ENCODE results near the gene FCHO1. TPM values are rescaled to one million over a fixed set of nuclear protein-coding genes. Genes with fewer than 3 reads are reported as not detected.

Gene FCHO1
- total and polyA plus RNA-seq, 2 experiments from 2014 or later, result 18.5 to 42.3 TPM

DNA sequence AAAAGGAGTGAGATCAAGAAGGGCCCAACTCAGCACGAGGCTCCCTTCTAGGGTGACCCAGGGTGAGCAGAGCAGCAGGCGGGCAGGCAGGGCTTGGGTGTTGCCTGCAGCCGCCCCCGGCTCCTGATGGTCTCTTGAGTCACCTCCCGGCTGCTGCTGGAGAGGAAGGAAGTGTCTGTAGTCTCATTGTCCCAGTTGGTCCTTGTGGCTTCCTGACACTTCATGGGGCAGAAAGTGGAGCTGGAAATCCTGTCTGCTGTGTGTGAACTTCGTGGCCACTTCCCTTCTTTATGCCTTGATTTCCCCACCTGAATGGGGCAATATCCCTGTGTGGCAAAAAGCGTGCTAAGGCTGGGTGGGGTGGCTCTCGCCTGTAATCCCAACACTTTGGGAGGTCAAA, 29.5 kb upstream of the FCHO1 start:
- Mint-ChIP-seq H3K27me3 (ENCODE audit: insufficient read depth, low read depth, poor library complexity) (peaks cover 6% of the 10 kb centered on the region), H3K36me3 (ENCODE audit: low read depth) (peaks cover 32% of the 10 kb centered on the region), H3K4me3 (peak overlapping the region; percentile 74; the same call in 2 of the 3 replicates), H3K4me1 (peaks cover 29% of the 10 kb centered on the region), H3K9me3 (no peaks in the 10 kb centered on the region), H3K27ac (no peak overlapping the region)
- DNase-seq (ENCODE audit: low spot score), result no peak
- Histone ChIP-seq H3K4me3 (no peak overlapping the region), H3K4me2 (no peak overlapping the region), H3K27me3 (ENCODE audit: insufficient read depth) (no peaks in the 10 kb centered on the region), H3K79me2 (replicated peaks; ENCODE audit: insufficient read depth) (peaks cover 32% of the 10 kb centered on the region), H3F3A (replicated peaks; ENCODE audit: low read depth) (0 out of 2 replicates have a peak, but pooled peaks cover 5% of the 10 kb centered on the region), H2AFZ (no peak overlapping the region), H4K20me1 (replicated peaks; ENCODE audit: insufficient read depth) (peaks cover 25% of the 10 kb centered on the region), H3K36me3 (ENCODE audit: insufficient read depth) (no peaks in the 10 kb centered on the region; the same call in 1 of the 2 replicates), H3K27ac (ENCODE audit: low read depth) (no peak overlapping the region), H3K9me2 (ENCODE audit: insufficient read depth) (no peaks in the 10 kb centered on the region), H3K4me1 (ENCODE audit: insufficient read depth) (peaks cover 14% of the 10 kb centered on the region; the same call in 1 of the 2 replicates)
- ATAC-seq, result no peak
- TF ChIP-seq CREB1 (CRISPR knock-in tag; IDR thresholded peaks at IDR 0.05; ENCODE audit: low read depth) (no peak), JUNB (IDR thresholded peaks at IDR 0.05; ENCODE audit: unreplicated experiment) (no peak), EZH2 (IDR thresholded peaks at IDR 0.05; ENCODE audit: low read depth, unreplicated experiment) (no peak), NANOG (IDR thresholded peaks at IDR 0.05; ENCODE audit: borderline replicate concordance) (no peak), ZNF331 (CRISPR knock-in tag; IDR thresholded peaks at IDR 0.05; ENCODE audit: low read depth) (no peak), POLR2AphosphoS5 (IDR thresholded peaks at IDR 0.05; ENCODE audit: low read depth) (no peak), EZH2phosphoT487 (IDR thresholded peaks at IDR 0.05; ENCODE audit: unreplicated experiment) (no peak), ZNF114 (CRISPR knock-in tag; IDR thresholded peaks at IDR 0.05) (no peak), STAT1 (IDR thresholded peaks at IDR 0.05; ENCODE audit: unreplicated experiment) (no peak)
- TF ChIP-seq, protein P1, sequence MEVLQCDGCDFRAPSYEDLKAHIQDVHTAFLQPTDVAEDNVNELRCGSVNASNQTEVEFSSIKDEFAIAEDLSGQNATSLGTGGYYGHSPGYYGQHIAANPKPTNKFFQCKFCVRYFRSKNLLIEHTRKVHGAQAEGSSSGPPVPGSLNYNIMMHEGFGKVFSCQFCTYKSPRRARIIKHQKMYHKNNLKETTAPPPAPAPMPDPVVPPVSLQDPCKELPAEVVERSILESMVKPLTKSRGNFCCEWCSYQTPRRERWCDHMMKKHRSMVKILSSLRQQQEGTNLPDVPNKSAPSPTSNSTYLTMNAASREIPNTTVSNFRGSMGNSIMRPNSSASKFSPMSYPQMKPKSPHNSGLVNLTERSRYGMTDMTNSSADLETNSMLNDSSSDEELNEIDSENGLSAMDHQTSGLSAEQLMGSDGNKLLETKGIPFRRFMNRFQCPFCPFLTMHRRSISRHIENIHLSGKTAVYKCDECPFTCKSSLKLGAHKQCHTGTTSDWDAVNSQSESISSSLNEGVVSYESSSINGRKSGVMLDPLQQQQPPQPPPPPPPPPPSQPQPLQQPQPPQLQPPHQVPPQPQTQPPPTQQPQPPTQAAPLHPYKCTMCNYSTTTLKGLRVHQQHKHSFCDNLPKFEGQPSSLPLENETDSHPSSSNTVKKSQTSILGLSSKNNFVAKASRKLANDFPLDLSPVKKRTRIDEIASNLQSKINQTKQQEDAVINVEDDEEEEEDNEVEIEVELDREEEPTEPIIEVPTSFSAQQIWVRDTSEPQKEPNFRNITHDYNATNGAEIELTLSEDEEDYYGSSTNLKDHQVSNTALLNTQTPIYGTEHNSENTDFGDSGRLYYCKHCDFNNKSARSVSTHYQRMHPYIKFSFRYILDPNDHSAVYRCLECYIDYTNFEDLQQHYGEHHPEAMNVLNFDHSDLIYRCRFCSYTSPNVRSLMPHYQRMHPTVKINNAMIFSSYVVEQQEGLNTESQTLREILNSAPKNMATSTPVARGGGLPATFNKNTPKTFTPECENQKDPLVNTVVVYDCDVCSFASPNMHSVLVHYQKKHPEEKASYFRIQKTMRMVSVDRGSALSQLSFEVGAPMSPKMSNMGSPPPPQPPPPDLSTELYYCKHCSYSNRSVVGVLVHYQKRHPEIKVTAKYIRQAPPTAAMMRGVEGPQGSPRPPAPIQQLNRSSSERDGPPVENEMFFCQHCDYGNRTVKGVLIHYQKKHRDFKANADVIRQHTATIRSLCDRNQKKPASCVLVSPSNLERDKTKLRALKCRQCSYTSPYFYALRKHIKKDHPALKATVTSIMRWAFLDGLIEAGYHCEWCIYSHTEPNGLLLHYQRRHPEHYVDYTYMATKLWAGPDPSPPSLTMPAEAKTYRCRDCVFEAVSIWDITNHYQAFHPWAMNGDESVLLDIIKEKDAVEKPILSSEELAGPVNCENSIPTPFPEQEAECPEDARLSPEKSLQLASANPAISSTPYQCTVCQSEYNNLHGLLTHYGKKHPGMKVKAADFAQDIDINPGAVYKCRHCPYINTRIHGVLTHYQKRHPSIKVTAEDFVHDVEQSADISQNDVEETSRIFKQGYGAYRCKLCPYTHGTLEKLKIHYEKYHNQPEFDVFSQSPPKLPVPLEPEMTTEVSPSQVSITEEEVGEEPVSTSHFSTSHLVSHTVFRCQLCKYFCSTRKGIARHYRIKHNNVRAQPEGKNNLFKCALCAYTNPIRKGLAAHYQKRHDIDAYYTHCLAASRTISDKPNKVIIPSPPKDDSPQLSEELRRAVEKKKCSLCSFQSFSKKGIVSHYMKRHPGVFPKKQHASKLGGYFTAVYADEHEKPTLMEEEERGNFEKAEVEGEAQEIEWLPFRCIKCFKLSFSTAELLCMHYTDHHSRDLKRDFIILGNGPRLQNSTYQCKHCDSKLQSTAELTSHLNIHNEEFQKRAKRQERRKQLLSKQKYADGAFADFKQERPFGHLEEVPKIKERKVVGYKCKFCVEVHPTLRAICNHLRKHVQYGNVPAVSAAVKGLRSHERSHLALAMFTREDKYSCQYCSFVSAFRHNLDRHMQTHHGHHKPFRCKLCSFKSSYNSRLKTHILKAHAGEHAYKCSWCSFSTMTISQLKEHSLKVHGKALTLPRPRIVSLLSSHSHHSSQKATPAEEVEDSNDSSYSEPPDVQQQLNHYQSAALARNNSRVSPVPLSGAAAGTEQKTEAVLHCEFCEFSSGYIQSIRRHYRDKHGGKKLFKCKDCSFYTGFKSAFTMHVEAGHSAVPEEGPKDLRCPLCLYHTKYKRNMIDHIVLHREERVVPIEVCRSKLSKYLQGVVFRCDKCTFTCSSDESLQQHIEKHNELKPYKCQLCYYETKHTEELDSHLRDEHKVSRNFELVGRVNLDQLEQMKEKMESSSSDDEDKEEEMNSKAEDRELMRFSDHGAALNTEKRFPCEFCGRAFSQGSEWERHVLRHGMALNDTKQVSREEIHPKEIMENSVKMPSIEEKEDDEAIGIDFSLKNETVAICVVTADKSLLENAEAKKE (CRISPR knock-in tag; IDR thresholded peaks at IDR 0.05), result no peak
- TF ChIP-seq, protein P2, sequence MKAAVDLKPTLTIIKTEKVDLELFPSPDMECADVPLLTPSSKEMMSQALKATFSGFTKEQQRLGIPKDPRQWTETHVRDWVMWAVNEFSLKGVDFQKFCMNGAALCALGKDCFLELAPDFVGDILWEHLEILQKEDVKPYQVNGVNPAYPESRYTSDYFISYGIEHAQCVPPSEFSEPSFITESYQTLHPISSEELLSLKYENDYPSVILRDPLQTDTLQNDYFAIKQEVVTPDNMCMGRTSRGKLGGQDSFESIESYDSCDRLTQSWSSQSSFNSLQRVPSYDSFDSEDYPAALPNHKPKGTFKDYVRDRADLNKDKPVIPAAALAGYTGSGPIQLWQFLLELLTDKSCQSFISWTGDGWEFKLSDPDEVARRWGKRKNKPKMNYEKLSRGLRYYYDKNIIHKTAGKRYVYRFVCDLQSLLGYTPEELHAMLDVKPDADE (IDR thresholded peaks at IDR 0.05), result no peak
- TF ChIP-seq, protein P3, sequence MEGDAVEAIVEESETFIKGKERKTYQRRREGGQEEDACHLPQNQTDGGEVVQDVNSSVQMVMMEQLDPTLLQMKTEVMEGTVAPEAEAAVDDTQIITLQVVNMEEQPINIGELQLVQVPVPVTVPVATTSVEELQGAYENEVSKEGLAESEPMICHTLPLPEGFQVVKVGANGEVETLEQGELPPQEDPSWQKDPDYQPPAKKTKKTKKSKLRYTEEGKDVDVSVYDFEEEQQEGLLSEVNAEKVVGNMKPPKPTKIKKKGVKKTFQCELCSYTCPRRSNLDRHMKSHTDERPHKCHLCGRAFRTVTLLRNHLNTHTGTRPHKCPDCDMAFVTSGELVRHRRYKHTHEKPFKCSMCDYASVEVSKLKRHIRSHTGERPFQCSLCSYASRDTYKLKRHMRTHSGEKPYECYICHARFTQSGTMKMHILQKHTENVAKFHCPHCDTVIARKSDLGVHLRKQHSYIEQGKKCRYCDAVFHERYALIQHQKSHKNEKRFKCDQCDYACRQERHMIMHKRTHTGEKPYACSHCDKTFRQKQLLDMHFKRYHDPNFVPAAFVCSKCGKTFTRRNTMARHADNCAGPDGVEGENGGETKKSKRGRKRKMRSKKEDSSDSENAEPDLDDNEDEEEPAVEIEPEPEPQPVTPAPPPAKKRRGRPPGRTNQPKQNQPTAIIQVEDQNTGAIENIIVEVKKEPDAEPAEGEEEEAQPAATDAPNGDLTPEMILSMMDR (conservative IDR thresholded peaks at IDR 0.05; ENCODE audit: low read depth in 2 of 2), result no peak
- TF ChIP-seq, protein P4, sequence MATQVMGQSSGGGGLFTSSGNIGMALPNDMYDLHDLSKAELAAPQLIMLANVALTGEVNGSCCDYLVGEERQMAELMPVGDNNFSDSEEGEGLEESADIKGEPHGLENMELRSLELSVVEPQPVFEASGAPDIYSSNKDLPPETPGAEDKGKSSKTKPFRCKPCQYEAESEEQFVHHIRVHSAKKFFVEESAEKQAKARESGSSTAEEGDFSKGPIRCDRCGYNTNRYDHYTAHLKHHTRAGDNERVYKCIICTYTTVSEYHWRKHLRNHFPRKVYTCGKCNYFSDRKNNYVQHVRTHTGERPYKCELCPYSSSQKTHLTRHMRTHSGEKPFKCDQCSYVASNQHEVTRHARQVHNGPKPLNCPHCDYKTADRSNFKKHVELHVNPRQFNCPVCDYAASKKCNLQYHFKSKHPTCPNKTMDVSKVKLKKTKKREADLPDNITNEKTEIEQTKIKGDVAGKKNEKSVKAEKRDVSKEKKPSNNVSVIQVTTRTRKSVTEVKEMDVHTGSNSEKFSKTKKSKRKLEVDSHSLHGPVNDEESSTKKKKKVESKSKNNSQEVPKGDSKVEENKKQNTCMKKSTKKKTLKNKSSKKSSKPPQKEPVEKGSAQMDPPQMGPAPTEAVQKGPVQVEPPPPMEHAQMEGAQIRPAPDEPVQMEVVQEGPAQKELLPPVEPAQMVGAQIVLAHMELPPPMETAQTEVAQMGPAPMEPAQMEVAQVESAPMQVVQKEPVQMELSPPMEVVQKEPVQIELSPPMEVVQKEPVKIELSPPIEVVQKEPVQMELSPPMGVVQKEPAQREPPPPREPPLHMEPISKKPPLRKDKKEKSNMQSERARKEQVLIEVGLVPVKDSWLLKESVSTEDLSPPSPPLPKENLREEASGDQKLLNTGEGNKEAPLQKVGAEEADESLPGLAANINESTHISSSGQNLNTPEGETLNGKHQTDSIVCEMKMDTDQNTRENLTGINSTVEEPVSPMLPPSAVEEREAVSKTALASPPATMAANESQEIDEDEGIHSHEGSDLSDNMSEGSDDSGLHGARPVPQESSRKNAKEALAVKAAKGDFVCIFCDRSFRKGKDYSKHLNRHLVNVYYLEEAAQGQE (IDR thresholded peaks at IDR 0.05; ENCODE audit: unreplicated experiment), result no peak

All from GM23338 (cell line).